ENCODE data around the gene SOAT2.

DNA sequence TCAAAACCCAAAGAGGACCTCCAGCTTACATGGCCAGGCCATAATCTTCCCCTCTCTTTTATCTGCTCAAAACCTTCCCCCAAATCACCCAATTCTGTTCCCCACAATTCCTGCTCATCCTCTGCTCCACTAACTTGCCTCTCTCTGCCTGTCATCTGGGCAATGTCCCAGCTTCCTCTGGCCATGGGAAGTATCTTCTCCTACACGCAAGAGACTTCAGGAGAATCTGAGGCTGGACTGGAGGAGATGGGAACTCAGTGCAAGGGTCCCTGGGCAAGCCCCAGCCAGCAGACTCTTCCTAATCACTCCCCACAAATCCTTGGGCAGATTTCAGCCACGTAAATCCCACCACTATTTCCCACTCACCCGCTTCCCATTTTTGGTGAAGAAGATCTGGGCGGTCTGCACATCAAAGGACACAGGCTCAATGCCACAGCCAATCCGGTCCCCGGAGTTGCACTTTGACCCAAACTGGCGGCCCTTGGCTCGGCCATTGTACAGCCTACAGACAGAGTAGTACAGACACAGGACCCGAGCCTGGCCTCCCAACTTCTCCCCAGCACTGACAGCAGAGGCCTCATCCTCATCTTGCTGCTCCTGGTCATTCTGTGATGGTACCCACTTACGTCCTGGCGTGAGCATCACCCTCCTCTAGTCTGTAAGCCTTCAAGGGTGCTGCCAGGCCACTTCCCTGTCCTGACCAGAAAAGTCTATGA is 28.8 kb upstream of the SOAT2 start:
- TF ChIP-seq, protein P1, sequence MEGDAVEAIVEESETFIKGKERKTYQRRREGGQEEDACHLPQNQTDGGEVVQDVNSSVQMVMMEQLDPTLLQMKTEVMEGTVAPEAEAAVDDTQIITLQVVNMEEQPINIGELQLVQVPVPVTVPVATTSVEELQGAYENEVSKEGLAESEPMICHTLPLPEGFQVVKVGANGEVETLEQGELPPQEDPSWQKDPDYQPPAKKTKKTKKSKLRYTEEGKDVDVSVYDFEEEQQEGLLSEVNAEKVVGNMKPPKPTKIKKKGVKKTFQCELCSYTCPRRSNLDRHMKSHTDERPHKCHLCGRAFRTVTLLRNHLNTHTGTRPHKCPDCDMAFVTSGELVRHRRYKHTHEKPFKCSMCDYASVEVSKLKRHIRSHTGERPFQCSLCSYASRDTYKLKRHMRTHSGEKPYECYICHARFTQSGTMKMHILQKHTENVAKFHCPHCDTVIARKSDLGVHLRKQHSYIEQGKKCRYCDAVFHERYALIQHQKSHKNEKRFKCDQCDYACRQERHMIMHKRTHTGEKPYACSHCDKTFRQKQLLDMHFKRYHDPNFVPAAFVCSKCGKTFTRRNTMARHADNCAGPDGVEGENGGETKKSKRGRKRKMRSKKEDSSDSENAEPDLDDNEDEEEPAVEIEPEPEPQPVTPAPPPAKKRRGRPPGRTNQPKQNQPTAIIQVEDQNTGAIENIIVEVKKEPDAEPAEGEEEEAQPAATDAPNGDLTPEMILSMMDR (IDR thresholded peaks at IDR 0.05; ENCODE audit: low read length), result no peak
- TF ChIP-seq EZH2 (IDR thresholded peaks at IDR 0.05; ENCODE audit: borderline replicate concordance, low read length), result no peak
